HG03575 (cell line): ENCODE results near the gene TMEM69.

ENCODE experiments used
- ATAC-seq: cut with Tn5 transposase; IDR thresholded peaks from one replicate; pipeline ENCODE4 v1.9.1; 2021; ENCODE audit not compliant: unreplicated experiment, insufficient number of reproducible peaks, low FRiP score; ENCODE audit errors: extremely low read depth

The TMEM69 gene

GRCh38 chr1:45687754-45688740 is at the start of gene TMEM69:
Gene TMEM69 (plus strand): TSS chr1:45688181. CDS start chr1:45691069, 2,888 bp downstream.
- ATAC-seq = no peak

- no peak for ATAC-seq
These were observed 47.7 kb upstream of the TMEM69 start for GRCh38 chr1:45640293-45640692.

- no peak for ATAC-seq
These were observed 44.7 kb upstream of the TMEM69 start for GRCh38 chr1:45643321-45643720.

GRCh38 chr1:45643978-45644377 is 44.0 kb upstream of the TMEM69 start:
- ATAC-seq = no peak

GRCh38 chr1:45644661-45645060 is 43.3 kb upstream of the TMEM69 start:
- ATAC-seq = no peak

- ATAC-seq = no peak
These were observed 40.5 kb upstream of the TMEM69 start for GRCh38 chr1:45647248-45648021.

- no peak for ATAC-seq
These were observed 33.3 kb upstream of the TMEM69 start for GRCh38 chr1:45654540-45655280.

GRCh38 chr1:45656573-45657226 is 31.3 kb upstream of the TMEM69 start:
- no peak for ATAC-seq

- ATAC-seq = no peak
These were observed 29.8 kb upstream of the TMEM69 start for GRCh38 chr1:45658171-45658570.

GRCh38 chr1:45659222-45659621 is 28.8 kb upstream of the TMEM69 start:
- ATAC-seq = no peak

- no peak for ATAC-seq
These were observed 27.6 kb upstream of the TMEM69 start for GRCh38 chr1:45660336-45660735.

- ATAC-seq = no peak
These were observed 21.1 kb upstream of the TMEM69 start for GRCh38 chr1:45666836-45667235.

- no peak for ATAC-seq
These were observed 20.5 kb upstream of the TMEM69 start for GRCh38 chr1:45667321-45668111.

- no peak for ATAC-seq
These were observed 19.5 kb upstream of the TMEM69 start for GRCh38 chr1:45668526-45668925.

GRCh38 chr1:45669379-45669778 is 18.6 kb upstream of the TMEM69 start:
- ATAC-seq = no peak

- ATAC-seq = no peak
These were observed 17.9 kb upstream of the TMEM69 start for GRCh38 chr1:45669859-45670655.

GRCh38 chr1:45673956-45674355 is 14.0 kb upstream of the TMEM69 start:
- ATAC-seq = no peak
